ENCODE data around the gene VWC2L. TPM values are rescaled to one million over a fixed set of nuclear protein-coding genes. Genes with fewer than 3 reads are reported as not detected.

Gene VWC2L
- total and polyA plus RNA-seq, 4 donors: not detected

DNA sequence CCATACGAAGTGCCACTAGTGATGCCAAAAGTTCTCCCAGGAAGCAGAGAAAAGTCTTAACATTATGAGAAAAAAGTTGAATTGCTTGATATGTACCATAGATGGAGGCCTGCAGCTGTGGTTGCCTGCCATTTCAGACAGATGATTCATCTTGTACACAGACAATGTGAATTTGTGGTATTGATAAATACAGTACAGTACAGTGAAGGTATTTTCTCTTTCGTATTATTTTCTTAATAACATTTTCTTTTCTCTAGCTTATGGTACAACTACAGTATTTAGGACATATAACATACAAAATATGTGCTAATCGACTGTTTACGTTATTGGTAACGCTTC, 33.6 kb upstream of the VWC2L start:
- no peak for DNase-seq (ENCODE audit: low spot score)
- no peaks in the 10 kb centered on the region for H3K36me3 ChIP-seq (ENCODE audit: control insufficient read depth in 4 of 4, insufficient read depth in 3 of 4, low read depth in 1 of 4, low read length in 3 of 4)
- no peaks in the 10 kb centered on the region for H3K9me3 ChIP-seq (ENCODE audit: control insufficient read depth in 4 of 4, low read length in 3 of 4)
- H3K4me1 ChIP-seq (ENCODE audit: control insufficient read depth in 4 of 4, insufficient read depth in 4 of 4, low read length in 3 of 4): no peaks in the 10 kb centered on the region
- no peak overlapping the region for H3K4me3 ChIP-seq (ENCODE audit: low read depth in 1 of 3, low read length in 3 of 3)
- no peak overlapping the region for H3K9ac ChIP-seq (ENCODE audit: low read depth in 1 of 2, low read length in 2 of 2)
- TF ChIP-seq HNF4G (IDR thresholded peaks at IDR 0.05): no peak
- no peak for TF ChIP-seq SP1 (IDR thresholded peaks at IDR 0.05)
- no peak for TF ChIP-seq ZBTB33 (IDR thresholded peaks at IDR 0.05)
- no peak for TF ChIP-seq NR2F2 (IDR thresholded peaks at IDR 0.05)
- TF ChIP-seq CTCF (IDR thresholded peaks at IDR 0.05; ENCODE audit: low read depth, low read length, missing input control): no peak
- TF ChIP-seq, protein P1, sequence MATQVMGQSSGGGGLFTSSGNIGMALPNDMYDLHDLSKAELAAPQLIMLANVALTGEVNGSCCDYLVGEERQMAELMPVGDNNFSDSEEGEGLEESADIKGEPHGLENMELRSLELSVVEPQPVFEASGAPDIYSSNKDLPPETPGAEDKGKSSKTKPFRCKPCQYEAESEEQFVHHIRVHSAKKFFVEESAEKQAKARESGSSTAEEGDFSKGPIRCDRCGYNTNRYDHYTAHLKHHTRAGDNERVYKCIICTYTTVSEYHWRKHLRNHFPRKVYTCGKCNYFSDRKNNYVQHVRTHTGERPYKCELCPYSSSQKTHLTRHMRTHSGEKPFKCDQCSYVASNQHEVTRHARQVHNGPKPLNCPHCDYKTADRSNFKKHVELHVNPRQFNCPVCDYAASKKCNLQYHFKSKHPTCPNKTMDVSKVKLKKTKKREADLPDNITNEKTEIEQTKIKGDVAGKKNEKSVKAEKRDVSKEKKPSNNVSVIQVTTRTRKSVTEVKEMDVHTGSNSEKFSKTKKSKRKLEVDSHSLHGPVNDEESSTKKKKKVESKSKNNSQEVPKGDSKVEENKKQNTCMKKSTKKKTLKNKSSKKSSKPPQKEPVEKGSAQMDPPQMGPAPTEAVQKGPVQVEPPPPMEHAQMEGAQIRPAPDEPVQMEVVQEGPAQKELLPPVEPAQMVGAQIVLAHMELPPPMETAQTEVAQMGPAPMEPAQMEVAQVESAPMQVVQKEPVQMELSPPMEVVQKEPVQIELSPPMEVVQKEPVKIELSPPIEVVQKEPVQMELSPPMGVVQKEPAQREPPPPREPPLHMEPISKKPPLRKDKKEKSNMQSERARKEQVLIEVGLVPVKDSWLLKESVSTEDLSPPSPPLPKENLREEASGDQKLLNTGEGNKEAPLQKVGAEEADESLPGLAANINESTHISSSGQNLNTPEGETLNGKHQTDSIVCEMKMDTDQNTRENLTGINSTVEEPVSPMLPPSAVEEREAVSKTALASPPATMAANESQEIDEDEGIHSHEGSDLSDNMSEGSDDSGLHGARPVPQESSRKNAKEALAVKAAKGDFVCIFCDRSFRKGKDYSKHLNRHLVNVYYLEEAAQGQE (IDR thresholded peaks at IDR 0.05): no peak
- no peak for TF ChIP-seq JUND (IDR thresholded peaks at IDR 0.05)
- no peak for TF ChIP-seq MAX (IDR thresholded peaks at IDR 0.05)
- TF ChIP-seq RXRA (IDR thresholded peaks at IDR 0.05): no peak
- TF ChIP-seq ATF3 (IDR thresholded peaks at IDR 0.05): no peak
- TF ChIP-seq HNF4A (conservative IDR thresholded peaks at IDR 0.05): no peak
- TF ChIP-seq FOXA2 (IDR thresholded peaks at IDR 0.05): no peak
- TF ChIP-seq TAF1 (conservative IDR thresholded peaks at IDR 0.05): no peak
- no peak for TF ChIP-seq EGR1 (IDR thresholded peaks at IDR 0.05; ENCODE audit: low read depth in 2 of 2)
- H3K27ac ChIP-seq (ENCODE audit: low read depth in 1 of 2, low read length in 2 of 2): no peak overlapping the region
- WGBS: 87% methylated on average over 5 of the region's 5 CpGs
- H3K27me3 ChIP-seq (ENCODE audit: control insufficient read depth in 4 of 4, insufficient read depth in 4 of 4, low read length in 3 of 4): peaks cover 0 to 16% (median 2%) of the 10 kb centered on the region in 4 donors

DNA sequence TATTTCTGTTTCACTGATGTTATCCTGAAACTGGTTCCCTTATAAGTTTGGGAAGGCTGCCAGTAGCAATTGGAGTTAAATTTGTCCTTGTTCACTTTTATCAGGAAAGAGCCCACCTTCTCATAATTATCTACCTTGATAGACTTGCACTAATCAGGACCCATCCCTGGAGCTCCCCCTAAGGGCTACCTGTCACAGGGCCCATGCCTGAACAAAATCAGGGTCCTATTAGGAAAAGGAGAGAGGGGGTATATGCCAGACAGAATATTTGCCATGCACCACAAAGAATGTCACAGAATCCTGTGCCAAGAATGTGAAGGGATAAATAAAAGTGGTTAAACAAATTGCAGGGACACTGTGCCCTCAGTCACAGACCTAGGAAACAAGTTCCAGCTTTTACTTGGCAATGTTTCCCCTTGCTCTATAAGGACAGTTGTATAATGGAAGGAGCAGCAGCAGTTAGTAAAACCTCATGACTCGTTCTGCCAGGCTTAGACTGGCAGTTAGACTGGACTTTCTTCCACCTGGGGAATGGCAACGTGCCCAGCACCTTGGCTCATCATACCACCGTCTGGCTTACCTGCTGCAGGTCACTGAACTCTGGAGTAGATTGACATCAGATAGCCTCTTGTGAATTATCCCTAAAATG, 32.3 kb upstream of the VWC2L start:
- no peak overlapping the region for H3K9ac ChIP-seq (ENCODE audit: low read depth in 1 of 2, low read length in 2 of 2)
- no peak for DNase-seq (ENCODE audit: low spot score)
- H3K9me3 ChIP-seq (ENCODE audit: control insufficient read depth in 4 of 4, low read length in 3 of 4): no peaks in the 10 kb centered on the region
- H3K4me3 ChIP-seq (ENCODE audit: low read depth in 1 of 3, low read length in 3 of 3): no peak overlapping the region
- no peaks in the 10 kb centered on the region for H3K4me1 ChIP-seq (ENCODE audit: control insufficient read depth in 4 of 4, insufficient read depth in 4 of 4, low read length in 3 of 4)
- H3K36me3 ChIP-seq (ENCODE audit: control insufficient read depth in 4 of 4, insufficient read depth in 3 of 4, low read depth in 1 of 4, low read length in 3 of 4): no peaks in the 10 kb centered on the region
- peaks cover 0 to 14% (median 2%) of the 10 kb centered on the region in 4 donors for H3K27me3 ChIP-seq (ENCODE audit: control insufficient read depth in 4 of 4, insufficient read depth in 4 of 4, low read length in 3 of 4)
- no peak overlapping the region for H3K27ac ChIP-seq (ENCODE audit: low read depth in 1 of 2, low read length in 2 of 2)
- 26% methylated on average over 3 of the region's 3 CpGs for WGBS
- TF ChIP-seq RAD21 (IDR thresholded peaks at IDR 0.05) (peak in 1 of 2 donors; percentile 3), RXRA (IDR thresholded peaks at IDR 0.05) (peak; percentile 34 to 65), GABPA (IDR thresholded peaks at IDR 0.05 in 1 of 2, conservative IDR thresholded peaks at IDR 0.05 in 1 of 2) (no peak), EGR1 (IDR thresholded peaks at IDR 0.05; ENCODE audit: low read depth in 2 of 2) (no peak), ZBTB33 (IDR thresholded peaks at IDR 0.05) (no peak), HNF4A (conservative IDR thresholded peaks at IDR 0.05) (peak in 1 of 2 donors; percentile 23)
